Neural progenitor cell (in vitro differentiated cells): ENCODE results near the gene STAC. TPM values are rescaled to one million over a fixed set of nuclear protein-coding genes. Genes with fewer than 3 reads are reported as not detected.
"Not testable (repeated sequence)": the region's sequence is repeated elsewhere in the genome, so short reads cannot be mapped to it uniquely, and the experiment has no call there.

Experiments used
- DNase-seq: peaks from one replicate; pipeline ENCODE4 v3.0.0-alpha.2; 2016; ENCODE audit warnings: low spot score
- H2AFZ ChIP-seq: fragments of 200-600 bp; sonication (generic); replicated peaks from 2 replicates; pipeline ENCODE4 v1.6.1; 2016; ENCODE audit warnings: antibody characterized with exemption
- H3F3A ChIP-seq: fragments of 200-600 bp; sonication (generic); 2 replicates; pipeline ENCODE4 v1.6.1; 2016; ENCODE audit warnings: antibody characterized with exemption, low read depth
- H3K27ac ChIP-seq: fragments of 200-600 bp; sonication (generic); 2 replicates; pipeline ENCODE4 v1.5.1; 2016; ENCODE audit warnings: mild to moderate bottlenecking
- H3K27me3 ChIP-seq: fragments of 200-600 bp; sonication (generic); 2 replicates; pipeline ENCODE4 v1.6.1; 2016; ENCODE audit warnings: mild to moderate bottlenecking, moderate library complexity
- H3K36me3 ChIP-seq: fragments of 200-600 bp; sonication (generic); 2 replicates; pipeline ENCODE4 v1.5.1; 2016
- H3K4me1 ChIP-seq: fragments of 200-600 bp; sonication (generic); 2 replicates; pipeline ENCODE4 v1.6.1; 2016; ENCODE audit warnings: mixed run types
- H3K4me2 ChIP-seq: fragments of 200-600 bp; sonication (generic); 2 replicates; pipeline ENCODE4 v1.6.1; 2016
- H3K4me3 ChIP-seq: fragments of 200-600 bp; sonication (generic); 2 replicates; pipeline ENCODE4 v1.5.1; 2016
- H3K79me2 ChIP-seq: fragments of 200-600 bp; sonication (generic); 2 replicates; pipeline ENCODE4 v1.6.1; 2016; ENCODE audit warnings: low read depth
- H3K9ac ChIP-seq: fragments of 200-600 bp; sonication (generic); 2 replicates; pipeline ENCODE4 v1.6.1; 2016
- H3K9me3 ChIP-seq: fragments of 200-600 bp; sonication (generic); 2 replicates; pipeline ENCODE4 v1.5.1; 2016; ENCODE audit warnings: low read depth
- H4K20me1 ChIP-seq: fragments of 200-600 bp; sonication (generic); 2 replicates; pipeline ENCODE4 v1.6.1; 2016; ENCODE audit warnings: low read depth
- H3K27ac Mint-ChIP-seq: 3 replicates; pipeline ENCODE4 v1.8.0; 2021; ENCODE audit warnings: mixed read lengths
- H3K27me3 Mint-ChIP-seq: 2 replicates; pipeline ENCODE4 v1.8.0; 2022; ENCODE audit warnings: low read depth, mild to moderate bottlenecking, inconsistent platforms, moderate library complexity, mixed read lengths; ENCODE audit not compliant: insufficient read depth
- H3K36me3 Mint-ChIP-seq: 3 replicates; pipeline ENCODE4 v1.8.0; 2021; ENCODE audit warnings: mixed read lengths
- H3K4me1 Mint-ChIP-seq: 3 replicates; pipeline ENCODE4 v1.8.0; 2021; ENCODE audit warnings: mixed read lengths
- H3K4me3 Mint-ChIP-seq: 3 replicates; pipeline ENCODE4 v1.8.0; 2021; ENCODE audit warnings: mild to moderate bottlenecking, moderate library complexity, mixed read lengths
- H3K9me3 Mint-ChIP-seq: 3 replicates; pipeline ENCODE4 v1.8.0; 2020; ENCODE audit warnings: mixed read lengths
- EZH2 ChIP-seq: fragments of 200-600 bp; sonication (generic); IDR thresholded peaks from 2 replicates; pipeline ENCODE4 v1.6.1; 2017; ENCODE audit warnings: antibody characterized with exemption, mild to moderate bottlenecking, moderate library complexity
- EZH2phosphoT487 ChIP-seq: fragments of 200-600 bp; sonication (generic); IDR thresholded peaks from 2 replicates; pipeline ENCODE4 v1.6.1; 2017; ENCODE audit warnings: antibody characterized with exemption
- total RNA-seq: library from RNA; depleted of rRNA; stranded (reverse); fragments of >200 nt; gene quantifications from 2 replicates; pipeline ENCODE4 v1.2.3, GENCODE V29; 2015; ENCODE audit warnings: low replicate concordance
- TF ChIP-seq, protein P1 (sequence below): fragments of 200-600 bp; sonication (generic); IDR thresholded peaks from 2 replicates; pipeline ENCODE4 v1.5.1; 2017; ENCODE audit warnings: antibody characterized with exemption, mild to moderate bottlenecking

The STAC gene
- total RNA-seq, 1 donor from 2014 or later, result 6.5 TPM

DNA sequence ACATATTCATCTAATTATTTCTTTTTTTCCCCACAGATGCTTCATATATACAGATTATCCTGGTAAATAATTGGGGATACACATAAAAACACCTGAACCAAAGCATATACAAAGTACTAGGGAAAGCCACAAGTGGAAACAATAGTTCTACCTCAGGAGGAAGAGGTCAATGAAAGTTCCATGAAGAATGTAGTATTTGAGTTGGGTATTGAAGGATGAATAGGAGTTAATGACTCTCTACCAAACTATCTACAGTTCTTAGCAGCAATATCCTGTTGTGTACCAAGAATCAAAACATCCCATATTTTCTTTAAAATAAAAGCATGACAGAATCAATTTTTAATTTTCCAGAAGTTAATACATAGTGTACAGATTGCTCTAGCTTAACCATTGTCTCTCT is 78.9 kb downstream of the STAC start:
- Histone ChIP-seq H3K4me2 (no peak overlapping the region), H3K4me3 (no peak overlapping the region), H3K9me3 (no peaks in the 10 kb centered on the region), H3K4me1 (no peaks in the 10 kb centered on the region), H3K36me3 (no peaks in the 10 kb centered on the region), H3K79me2 (no peaks in the 10 kb centered on the region), H4K20me1 (no peaks in the 10 kb centered on the region), H3K27me3 (no peaks in the 10 kb centered on the region), H3K9ac (no peak overlapping the region), H3F3A (no peaks in the 10 kb centered on the region), H3K27ac (no peak overlapping the region), H2AFZ (no peak overlapping the region)
- Mint-ChIP-seq H3K27ac (no peak overlapping the region), H3K9me3 (peaks cover 2% of the 10 kb centered on the region), H3K27me3 (no peaks in the 10 kb centered on the region), H3K36me3 (no peaks in the 10 kb centered on the region), H3K4me3 (no peak overlapping the region), H3K4me1 (no peaks in the 10 kb centered on the region)
- DNase-seq, result no peak
- no peak for TF ChIP-seq EZH2
- no peak for TF ChIP-seq EZH2phosphoT487
- TF ChIP-seq, protein P1, sequence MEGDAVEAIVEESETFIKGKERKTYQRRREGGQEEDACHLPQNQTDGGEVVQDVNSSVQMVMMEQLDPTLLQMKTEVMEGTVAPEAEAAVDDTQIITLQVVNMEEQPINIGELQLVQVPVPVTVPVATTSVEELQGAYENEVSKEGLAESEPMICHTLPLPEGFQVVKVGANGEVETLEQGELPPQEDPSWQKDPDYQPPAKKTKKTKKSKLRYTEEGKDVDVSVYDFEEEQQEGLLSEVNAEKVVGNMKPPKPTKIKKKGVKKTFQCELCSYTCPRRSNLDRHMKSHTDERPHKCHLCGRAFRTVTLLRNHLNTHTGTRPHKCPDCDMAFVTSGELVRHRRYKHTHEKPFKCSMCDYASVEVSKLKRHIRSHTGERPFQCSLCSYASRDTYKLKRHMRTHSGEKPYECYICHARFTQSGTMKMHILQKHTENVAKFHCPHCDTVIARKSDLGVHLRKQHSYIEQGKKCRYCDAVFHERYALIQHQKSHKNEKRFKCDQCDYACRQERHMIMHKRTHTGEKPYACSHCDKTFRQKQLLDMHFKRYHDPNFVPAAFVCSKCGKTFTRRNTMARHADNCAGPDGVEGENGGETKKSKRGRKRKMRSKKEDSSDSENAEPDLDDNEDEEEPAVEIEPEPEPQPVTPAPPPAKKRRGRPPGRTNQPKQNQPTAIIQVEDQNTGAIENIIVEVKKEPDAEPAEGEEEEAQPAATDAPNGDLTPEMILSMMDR, result no peak

DNA sequence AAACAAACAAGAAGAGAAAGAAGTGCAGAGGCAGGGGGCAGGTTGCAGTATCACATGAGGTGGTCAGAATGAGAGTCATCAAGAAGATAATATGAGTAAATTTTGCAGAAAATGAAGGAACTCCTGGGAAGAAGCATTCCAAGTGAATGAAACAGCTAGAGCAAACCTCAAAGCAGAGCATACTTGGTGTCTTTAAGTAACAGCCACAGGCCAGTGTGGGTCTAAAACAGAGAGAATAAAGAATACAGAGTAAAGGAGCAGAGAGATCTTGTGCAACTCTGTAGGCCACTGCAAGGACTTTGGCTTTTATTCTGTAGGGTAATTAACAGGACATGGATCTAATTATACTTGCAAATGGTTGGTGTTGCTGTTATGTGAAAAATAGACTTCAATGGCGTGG is 81.3 kb downstream of the STAC start:
- no peak overlapping the region for H3K9ac ChIP-seq
- no peaks in the 10 kb centered on the region for H3K79me2 ChIP-seq
- no peaks in the 10 kb centered on the region for H3K36me3 ChIP-seq
- Mint-ChIP-seq H3K9me3 (peaks cover 11% of the 10 kb centered on the region), H3K27me3 (peaks cover 2% of the 10 kb centered on the region), H3K4me1 (no peaks in the 10 kb centered on the region), H3K36me3 (no peaks in the 10 kb centered on the region), H3K4me3 (no peak overlapping the region), H3K27ac (no peak overlapping the region)
- no peaks in the 10 kb centered on the region for H3K27me3 ChIP-seq
- no peak for DNase-seq
- H3K4me1 ChIP-seq, result no peaks in the 10 kb centered on the region
- TF ChIP-seq EZH2 (no peak), EZH2phosphoT487 (no peak)
- TF ChIP-seq, protein P1, result no peak
- H3K4me2 ChIP-seq, result no peak overlapping the region
- no peak overlapping the region for H3K4me3 ChIP-seq
- no peak overlapping the region for H3K27ac ChIP-seq
- no peaks in the 10 kb centered on the region for H3K9me3 ChIP-seq
- H2AFZ ChIP-seq, result no peak overlapping the region
- H4K20me1 ChIP-seq, result no peaks in the 10 kb centered on the region
- H3F3A ChIP-seq, result no peaks in the 10 kb centered on the region

DNA sequence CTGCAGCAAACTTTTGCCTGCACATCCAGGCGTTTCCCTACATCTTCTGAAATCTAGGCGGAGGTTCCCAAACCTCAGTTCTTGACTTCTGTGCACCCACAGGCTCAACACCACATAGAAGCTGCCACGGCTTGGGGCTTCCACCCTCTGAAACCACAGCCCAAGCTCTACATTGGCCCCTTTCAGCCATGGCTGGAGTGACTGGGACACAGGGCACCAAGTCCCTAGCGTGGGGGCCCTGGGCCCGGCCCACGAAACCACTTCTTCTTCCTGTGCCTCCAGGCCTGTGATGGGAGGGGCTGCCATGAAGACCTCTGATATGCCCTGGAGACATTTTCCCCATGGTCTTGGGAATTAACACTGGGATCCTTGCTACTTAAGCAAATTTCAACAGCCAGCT is 91.7 kb downstream of the STAC start:
- H4K20me1 ChIP-seq, H3K27ac ChIP-seq, H3K9ac ChIP-seq, H3K4me1 ChIP-seq, H3K9me3 ChIP-seq, H3K36me3 Mint-ChIP-seq, H3F3A ChIP-seq, H2AFZ ChIP-seq, H3K27me3 ChIP-seq, H3K27me3 Mint-ChIP-seq, DNase-seq, H3K36me3 ChIP-seq, H3K4me2 ChIP-seq, H3K4me3 Mint-ChIP-seq, H3K9me3 Mint-ChIP-seq, H3K4me1 Mint-ChIP-seq, H3K27ac Mint-ChIP-seq, H3K79me2 ChIP-seq, H3K4me3 ChIP-seq: not testable (repeated sequence)

DNA sequence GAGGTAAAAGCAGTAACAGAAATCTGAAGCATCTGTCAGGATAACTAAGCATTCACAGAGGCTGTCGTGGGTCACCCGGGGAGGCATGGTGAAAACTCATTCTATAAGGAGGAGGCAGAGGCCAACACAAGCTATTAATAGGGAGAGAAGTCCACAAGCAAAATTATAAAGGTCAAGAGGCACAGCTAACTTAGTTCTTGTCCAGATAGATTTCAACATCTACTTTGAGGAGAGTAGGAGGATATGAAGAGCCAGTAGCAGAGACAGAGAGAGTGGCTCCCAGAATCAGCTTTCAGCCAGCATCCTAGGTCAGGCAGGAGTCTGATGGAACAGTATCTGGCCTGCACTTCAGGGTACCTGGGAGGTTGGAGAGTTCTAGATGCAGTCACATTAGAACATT is 95.3 kb downstream of the STAC start:
- Mint-ChIP-seq H3K4me3 (no peak overlapping the region), H3K27ac (no peak overlapping the region), H3K27me3 (no peaks in the 10 kb centered on the region), H3K4me1 (no peaks in the 10 kb centered on the region), H3K36me3 (peaks cover 2% of the 10 kb centered on the region), H3K9me3 (peaks cover 3% of the 10 kb centered on the region)
- H3K4me1 ChIP-seq, result no peaks in the 10 kb centered on the region
- no peak overlapping the region for H3K9ac ChIP-seq
- no peaks in the 10 kb centered on the region for H3K36me3 ChIP-seq
- H3K27me3 ChIP-seq, result no peaks in the 10 kb centered on the region
- H3K9me3 ChIP-seq, result no peaks in the 10 kb centered on the region
- no peaks in the 10 kb centered on the region for H3K79me2 ChIP-seq
- TF ChIP-seq, protein P1, result no peak
- no peak for TF ChIP-seq EZH2
- no peak for TF ChIP-seq EZH2phosphoT487
- no peak overlapping the region for H3K27ac ChIP-seq
- no peak overlapping the region for H2AFZ ChIP-seq
- H3F3A ChIP-seq, result no peaks in the 10 kb centered on the region
- no peaks in the 10 kb centered on the region for H4K20me1 ChIP-seq
- DNase-seq, result no peak
- no peak overlapping the region for H3K4me3 ChIP-seq
- no peak overlapping the region for H3K4me2 ChIP-seq
